Hepatocyte (in vitro differentiated cells): ENCODE measurements around the gene CBX2.

Experiments used
- CTCF ChIP-seq: fragments of 200-600 bp; sonication (generic); IDR thresholded peaks from 2 replicates; pipeline ENCODE4 v1.5.1; 2016; ENCODE audit warnings: antibody characterized with exemption, mild to moderate bottlenecking; ENCODE audit not compliant: poor library complexity
- EZH2 ChIP-seq: fragments of 200-600 bp; sonication (generic); IDR thresholded peaks from 2 replicates; pipeline ENCODE4 v1.6.1; 2016; ENCODE audit warnings: antibody characterized with exemption, mild to moderate bottlenecking, borderline replicate concordance
- EZH2phosphoT487 ChIP-seq: fragments of 200-600 bp; sonication (generic); IDR thresholded peaks from one replicate; pipeline ENCODE4 v1.6.1; 2018; ENCODE audit warnings: antibody characterized with exemption, mild to moderate bottlenecking, low read depth, moderate library complexity; ENCODE audit not compliant: unreplicated experiment, severe bottlenecking

- TF ChIP-seq CTCF (no peak), EZH2 (no peak), EZH2phosphoT487 (no peak)
Measured at GRCh38 chr17:79742589-79742918, 35.4 kb upstream of the CBX2 start.
